HepG2 (cell line): ENCODE measurements around the gene GNG7. TPM values are rescaled to one million over a fixed set of nuclear protein-coding genes. Genes with fewer than 3 reads are reported as not detected.
A peak's percentile ranks its signal among the peaks of the same experiment; 100 is the strongest.

Source experiments
- AGO1 ChIP-seq: fragments of 200-400 bp; formaldehyde crosslinking; IDR thresholded peaks from 2 replicates; pipeline ENCODE4 v1.6.1; 2017; ENCODE audit warnings: mild to moderate bottlenecking, low read depth, low read length, moderate library complexity; ENCODE audit not compliant: poor library complexity, severe bottlenecking
- CENPBD1 ChIP-seq: sonication (generic); formaldehyde crosslinking; IDR thresholded peaks from 2 replicates; pipeline ENCODE4 v1.8.0; 2022; ENCODE audit warnings: missing genetic modification reagents, low read depth, mild to moderate bottlenecking, borderline replicate concordance
- CREB3 ChIP-seq: sonication (generic); formaldehyde crosslinking; IDR thresholded peaks from 2 replicates; pipeline ENCODE4 v1.5.0; 2020; ENCODE audit warnings: missing genetic modification reagents
- EP300 ChIP-seq, 3 experiments: sonication (generic) in 1 of 3; formaldehyde crosslinking in 1 of 3; IDR thresholded peaks; 2 replicates each; pipeline versions ENCODE4 v1.5.1 to v1.6.1; 2011 to 2020; ENCODE audit warnings: low read depth in 2 of 3, low read length in 2 of 3, borderline replicate concordance in 1 of 3, improper control_type of control experiment in 1 of 3, mild to moderate bottlenecking in 1 of 3, missing genetic modification reagents in 1 of 3, moderate library complexity in 1 of 3
- FLYWCH1 ChIP-seq: sonication (generic); formaldehyde crosslinking; IDR thresholded peaks from 2 replicates; pipeline ENCODE4 v1.8.1; 2023; ENCODE audit warnings: mild to moderate bottlenecking, missing genetic modification reagents
- HMGA1 ChIP-seq: sonication (generic); formaldehyde crosslinking; conservative IDR thresholded peaks from 2 replicates; pipeline ENCODE4 v1.4.0; 2020; ENCODE audit warnings: missing genetic modification reagents
- KLF13 ChIP-seq: sonication (generic); formaldehyde crosslinking; IDR thresholded peaks from 2 replicates; pipeline ENCODE4 v1.4.0; 2020; ENCODE audit warnings: mild to moderate bottlenecking, missing genetic modification reagents
- SMC3 ChIP-seq: IDR thresholded peaks from 2 replicates; pipeline ENCODE4 v1.6.1; 2011; ENCODE audit warnings: low read length, improper control_type of control experiment
- TCF7 ChIP-seq: sonication (generic); IDR thresholded peaks from 2 replicates; pipeline ENCODE4 v1.6.1; 2016; ENCODE audit warnings: antibody characterized with exemption, low read depth
- XRCC5 ChIP-seq: fragments of 200-400 bp; formaldehyde crosslinking; optimal IDR thresholded peaks from 2 replicates; pipeline ENCODE3; 2017; ENCODE audit warnings: mild to moderate bottlenecking, low read length
- ZFP82 ChIP-seq: sonication (generic); formaldehyde crosslinking; IDR thresholded peaks from 2 replicates; pipeline ENCODE4 v1.5.1; 2020; ENCODE audit warnings: mild to moderate bottlenecking, missing genetic modification reagents, borderline replicate concordance
- ZNF136 ChIP-seq: sonication (generic); formaldehyde crosslinking; IDR thresholded peaks from 2 replicates; pipeline ENCODE4 v1.8.1; 2022; ENCODE audit warnings: low read depth, mild to moderate bottlenecking, moderate library complexity, missing genetic modification reagents
- ZNF570 ChIP-seq: sonication (generic); formaldehyde crosslinking; IDR thresholded peaks from 2 replicates; pipeline ENCODE4 v1.4.0; 2020; ENCODE audit warnings: mild to moderate bottlenecking, missing genetic modification reagents, borderline replicate concordance
- ZNF773 ChIP-seq: sonication (generic); formaldehyde crosslinking; IDR thresholded peaks from 2 replicates; pipeline ENCODE4 v1.4.0; 2020; ENCODE audit warnings: missing genetic modification reagents, borderline replicate concordance
- ZNF83 ChIP-seq: sonication (generic); formaldehyde crosslinking; IDR thresholded peaks from 2 replicates; pipeline ENCODE4 v1.4.0; 2020; ENCODE audit warnings: missing genetic modification reagents, mild to moderate bottlenecking, borderline replicate concordance
- polyA plus RNA-seq, 8 experiments: library from polyadenylated mRNA; depleted of rRNA in 3 of 8; stranded (reverse) in 7 of 8; unstranded in 1 of 8; fragments of >200 nt; fragmentation: Illumina TruSeq in 4 of 8; extraction: Trizol in 4 of 8; gene quantifications; 2 replicates each; pipeline versions ENCODE4 v1.2.1 to v1.2.3, GENCODE V29; 2011 to 2016; ENCODE audit warnings: low read depth in 4 of 8, missing spikeins in 1 of 8, mixed read lengths in 1 of 8; ENCODE audit not compliant: insufficient read depth in 1 of 8
- total RNA-seq, 5 experiments: library from RNA; depleted of rRNA; stranded (reverse); fragments of >200 nt; fragmentation: Illumina TruSeq; extraction: Trizol; gene quantifications; 2 replicates each; pipeline ENCODE4 v1.2.3, GENCODE V29; 2016; ENCODE audit warnings: low read depth in 1 of 5
- TF ChIP-seq, protein P1 (sequence below): IDR thresholded peaks from 2 replicates; pipeline ENCODE4 v1.6.1; 2016; ENCODE audit warnings: low read depth, borderline replicate concordance
- TF ChIP-seq, protein P2 (sequence below): sonication (generic); formaldehyde crosslinking; conservative IDR thresholded peaks from 2 replicates; pipeline ENCODE4 v1.4.0; 2020; ENCODE audit warnings: mild to moderate bottlenecking, missing genetic modification reagents, moderate library complexity
- TF ChIP-seq, protein P3 (sequence below): sonication (generic); formaldehyde crosslinking; IDR thresholded peaks from 2 replicates; pipeline ENCODE4 v1.8.0; 2022; ENCODE audit warnings: low read depth, missing genetic modification reagents

Gene GNG7
- total and polyA plus RNA-seq, 2 of the 13 experiments (the other 11 are each of a cell fraction or from before 2014, with no cell fraction given) = 1.4 to 3.3 TPM

- no peak for TF ChIP-seq KLF13 (CRISPR knock-in tag)
- no peak for TF ChIP-seq ZNF83 (CRISPR knock-in tag)
- TF ChIP-seq, protein P1, sequence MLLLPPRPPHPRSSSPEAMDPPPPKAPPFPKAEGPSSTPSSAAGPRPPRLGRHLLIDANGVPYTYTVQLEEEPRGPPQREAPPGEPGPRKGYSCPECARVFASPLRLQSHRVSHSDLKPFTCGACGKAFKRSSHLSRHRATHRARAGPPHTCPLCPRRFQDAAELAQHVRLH (CRISPR knock-in tag) = no peak
- no peak for TF ChIP-seq EP300 (IDR thresholded peaks at IDR 0.05; ENCODE audit: low read depth in 2 of 2, low read length in 2 of 2)
- TF ChIP-seq EP300 (CRISPR knock-in tag; IDR thresholded peaks at IDR 0.05; ENCODE audit: borderline replicate concordance) = no peak
- no peak for TF ChIP-seq ZFP82
- no peak for TF ChIP-seq FLYWCH1 (CRISPR knock-in tag)
- TF ChIP-seq, protein P2, sequence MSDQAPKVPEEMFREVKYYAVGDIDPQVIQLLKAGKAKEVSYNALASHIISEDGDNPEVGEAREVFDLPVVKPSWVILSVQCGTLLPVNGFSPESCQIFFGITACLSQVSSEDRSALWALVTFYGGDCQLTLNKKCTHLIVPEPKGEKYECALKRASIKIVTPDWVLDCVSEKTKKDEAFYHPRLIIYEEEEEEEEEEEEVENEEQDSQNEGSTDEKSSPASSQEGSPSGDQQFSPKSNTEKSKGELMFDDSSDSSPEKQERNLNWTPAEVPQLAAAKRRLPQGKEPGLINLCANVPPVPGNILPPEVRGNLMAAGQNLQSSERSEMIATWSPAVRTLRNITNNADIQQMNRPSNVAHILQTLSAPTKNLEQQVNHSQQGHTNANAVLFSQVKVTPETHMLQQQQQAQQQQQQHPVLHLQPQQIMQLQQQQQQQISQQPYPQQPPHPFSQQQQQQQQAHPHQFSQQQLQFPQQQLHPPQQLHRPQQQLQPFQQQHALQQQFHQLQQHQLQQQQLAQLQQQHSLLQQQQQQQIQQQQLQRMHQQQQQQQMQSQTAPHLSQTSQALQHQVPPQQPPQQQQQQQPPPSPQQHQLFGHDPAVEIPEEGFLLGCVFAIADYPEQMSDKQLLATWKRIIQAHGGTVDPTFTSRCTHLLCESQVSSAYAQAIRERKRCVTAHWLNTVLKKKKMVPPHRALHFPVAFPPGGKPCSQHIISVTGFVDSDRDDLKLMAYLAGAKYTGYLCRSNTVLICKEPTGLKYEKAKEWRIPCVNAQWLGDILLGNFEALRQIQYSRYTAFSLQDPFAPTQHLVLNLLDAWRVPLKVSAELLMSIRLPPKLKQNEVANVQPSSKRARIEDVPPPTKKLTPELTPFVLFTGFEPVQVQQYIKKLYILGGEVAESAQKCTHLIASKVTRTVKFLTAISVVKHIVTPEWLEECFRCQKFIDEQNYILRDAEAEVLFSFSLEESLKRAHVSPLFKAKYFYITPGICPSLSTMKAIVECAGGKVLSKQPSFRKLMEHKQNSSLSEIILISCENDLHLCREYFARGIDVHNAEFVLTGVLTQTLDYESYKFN (CRISPR knock-in tag) = peak; percentile 23; the same call in 1 of the 2 replicates
- TF ChIP-seq SMC3 = peak; percentile 9; the same call in 1 of the 2 replicates
- TF ChIP-seq HMGA1 (CRISPR knock-in tag) = no peak
- TF ChIP-seq, protein P3, sequence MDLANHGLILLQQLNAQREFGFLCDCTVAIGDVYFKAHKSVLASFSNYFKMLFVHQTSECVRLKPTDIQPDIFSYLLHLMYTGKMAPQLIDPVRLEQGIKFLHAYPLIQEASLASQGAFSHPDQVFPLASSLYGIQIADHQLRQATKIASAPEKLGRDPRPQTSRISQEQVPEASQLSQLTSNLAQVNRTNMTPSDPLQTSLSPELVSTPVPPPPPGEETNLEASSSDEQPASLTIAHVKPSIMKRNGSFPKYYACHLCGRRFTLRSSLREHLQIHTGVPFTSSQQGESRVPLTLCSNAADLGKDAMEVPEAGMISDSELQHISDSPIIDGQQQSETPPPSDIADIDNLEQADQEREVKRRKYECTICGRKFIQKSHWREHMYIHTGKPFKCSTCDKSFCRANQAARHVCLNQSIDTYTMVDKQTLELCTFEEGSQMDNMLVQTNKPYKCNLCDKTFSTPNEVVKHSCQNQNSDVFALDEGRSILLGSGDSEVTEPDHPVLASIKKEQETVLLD (CRISPR knock-in tag) = 0 out of 2 replicates have a peak, but pooled peaks have one; percentile 49
- TF ChIP-seq TCF7 = no peak
- no peak for TF ChIP-seq CREB3 (CRISPR knock-in tag)
- no peak for TF ChIP-seq ZNF136 (CRISPR knock-in tag)
- peak; percentile 32 for TF ChIP-seq XRCC5
- no peak for TF ChIP-seq AGO1
- no peak for TF ChIP-seq CENPBD1 (CRISPR knock-in tag)
- no peak for TF ChIP-seq ZNF773 (CRISPR knock-in tag)
- TF ChIP-seq ZNF570 (CRISPR knock-in tag) = no peak
These were observed 65.4 kb downstream of the GNG7 start (continued) for GRCh38 chr19:2636897-2637683.
